ENCODE measurements around the gene SLC28A1. TPM values are rescaled to one million over a fixed set of nuclear protein-coding genes. Genes with fewer than 3 reads are reported as not detected.

SLC28A1 gene
- total RNA-seq, 2 experiments from 2014 or later, result not detected

DNA sequence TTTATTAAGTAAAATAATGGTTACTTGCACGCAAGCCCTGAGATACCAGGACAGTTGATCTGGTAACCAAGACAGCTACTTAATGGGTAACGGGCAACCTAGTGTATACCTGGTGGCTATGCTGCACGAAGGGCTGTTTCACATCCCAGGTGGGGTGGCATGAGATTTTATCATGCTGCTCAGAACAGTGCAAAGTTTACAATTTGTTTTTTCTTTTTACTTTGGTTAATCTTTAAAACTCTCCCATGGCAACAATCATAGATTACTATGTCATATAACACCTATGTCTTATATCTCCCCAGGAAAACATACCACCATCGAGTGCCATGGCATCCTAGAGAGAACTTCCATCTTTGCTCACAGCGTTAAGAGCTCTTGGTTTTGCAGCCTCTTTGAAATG is 32.2 kb upstream of the SLC28A1 start:
- H3K4me3 Mint-ChIP-seq, result no peak overlapping the region
- H3K9me3 Mint-ChIP-seq, result peaks cover 5% of the 10 kb centered on the region
- H3K4me1 Mint-ChIP-seq, result no peaks in the 10 kb centered on the region
- ChIA-PET CTCF (interaction anchor here (1.1 kb wide), 1 partner anchor 15 kb away, joined by 3 read pairs; no protein-coding TSS in a partner anchor), POLR2A (no interaction called here)
- H3K27me3 Mint-ChIP-seq, result peaks cover 5% of the 10 kb centered on the region
- no peak for DNase-seq
- no peak overlapping the region for H3K27ac Mint-ChIP-seq
- peaks cover 1% of the 10 kb centered on the region for H3K36me3 Mint-ChIP-seq (ENCODE audit: low read depth)

DNA sequence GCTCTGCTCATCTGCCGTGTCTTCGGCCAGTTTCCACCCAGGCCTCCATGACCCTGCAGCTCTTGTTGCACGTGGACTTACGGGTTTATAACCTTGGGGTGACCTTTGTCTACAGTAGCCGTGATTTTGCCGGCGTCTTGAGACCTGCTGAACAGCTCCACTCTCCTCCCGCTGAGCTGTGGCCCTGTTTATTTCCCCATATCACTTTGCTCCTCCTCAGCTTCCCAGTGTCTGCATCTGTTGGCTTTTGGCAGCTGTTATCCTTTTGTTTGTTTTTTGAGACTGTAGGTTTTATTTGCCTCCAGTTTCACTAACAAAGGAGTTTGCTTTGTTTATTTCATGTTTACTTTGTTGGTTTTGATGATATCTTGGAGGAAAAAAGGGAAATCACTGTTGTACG is 29.3 kb upstream of the SLC28A1 start:
- ChIA-PET POLR2A (no interaction called here), CTCF (interaction anchor here (1.4 kb wide), 1 partner anchor 11 kb away, joined by 3 read pairs; no protein-coding TSS in a partner anchor)
- no peaks in the 10 kb centered on the region for H3K9me3 Mint-ChIP-seq
- DNase-seq, result no peak
- no peak overlapping the region for H3K4me3 Mint-ChIP-seq
- H3K4me1 Mint-ChIP-seq, result no peaks in the 10 kb centered on the region
- H3K27me3 Mint-ChIP-seq, result no peaks in the 10 kb centered on the region
- no peaks in the 10 kb centered on the region for H3K36me3 Mint-ChIP-seq (ENCODE audit: low read depth)
- no peak overlapping the region for H3K27ac Mint-ChIP-seq

DNA sequence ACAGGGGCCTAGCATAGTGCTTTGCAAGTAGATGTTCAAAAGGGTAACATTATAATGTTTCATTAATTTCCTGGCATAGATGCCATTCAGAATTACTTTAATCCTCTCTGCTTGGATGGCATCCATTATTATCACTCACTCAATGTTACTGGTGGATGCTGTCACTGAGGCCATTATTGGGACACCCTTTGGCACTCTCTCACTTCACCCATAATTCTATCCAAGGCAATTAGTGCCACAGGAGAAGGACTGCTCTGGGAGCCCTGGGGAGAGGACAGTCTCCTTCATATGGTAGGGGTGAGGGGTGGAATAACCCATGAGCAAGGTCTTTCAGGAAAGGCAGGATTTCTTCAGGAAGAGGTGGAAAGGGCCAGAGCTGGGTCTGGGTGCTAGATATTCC is 28.7 kb upstream of the SLC28A1 start:
- Mint-ChIP-seq H3K4me1 (no peaks in the 10 kb centered on the region), H3K27me3 (no peaks in the 10 kb centered on the region), H3K27ac (no peak overlapping the region), H3K4me3 (no peak overlapping the region), H3K36me3 (ENCODE audit: low read depth) (no peaks in the 10 kb centered on the region), H3K9me3 (no peaks in the 10 kb centered on the region)
- DNase-seq, result no peak
- ChIA-PET CTCF (interaction anchor here (1.4 kb wide), 1 partner anchor 12 kb away, joined by 3 read pairs; no protein-coding TSS in a partner anchor), POLR2A (no interaction called here)

DNA sequence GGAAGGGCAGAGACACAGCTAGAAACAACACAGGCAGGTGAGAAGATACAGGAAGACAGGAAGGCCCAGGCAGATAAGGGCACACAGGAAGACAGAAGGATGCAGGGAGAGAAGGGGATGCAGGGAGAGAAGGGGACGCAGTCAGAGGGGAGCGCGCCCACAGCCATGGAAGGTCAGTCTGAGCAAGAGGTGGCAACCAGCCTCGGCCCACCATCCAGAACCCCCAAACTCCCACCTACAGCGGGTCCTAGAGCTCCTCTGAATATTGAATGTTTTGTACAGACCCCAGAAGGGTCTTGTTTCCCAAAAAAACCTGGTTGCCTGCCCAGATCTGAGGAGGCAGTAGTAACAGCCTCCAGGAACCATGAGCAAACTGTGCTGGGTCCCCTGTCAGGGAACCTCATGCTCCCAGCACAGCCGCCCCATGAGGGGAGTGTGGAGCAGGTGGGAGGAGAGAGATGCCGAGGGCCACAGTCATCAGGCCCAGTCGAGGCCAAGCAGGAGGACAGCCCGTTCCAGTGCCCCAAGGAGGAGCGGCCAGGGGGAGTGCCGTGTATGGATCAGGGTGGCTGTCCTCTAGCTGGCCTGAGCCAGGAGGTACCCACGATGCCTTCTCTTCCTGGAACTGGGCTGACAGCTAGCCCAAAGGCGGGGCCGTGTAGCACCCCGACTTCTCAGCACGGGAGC is 27.6 kb upstream of the SLC28A1 start:
- CTCF ChIA-PET, result no interaction called here

DNA sequence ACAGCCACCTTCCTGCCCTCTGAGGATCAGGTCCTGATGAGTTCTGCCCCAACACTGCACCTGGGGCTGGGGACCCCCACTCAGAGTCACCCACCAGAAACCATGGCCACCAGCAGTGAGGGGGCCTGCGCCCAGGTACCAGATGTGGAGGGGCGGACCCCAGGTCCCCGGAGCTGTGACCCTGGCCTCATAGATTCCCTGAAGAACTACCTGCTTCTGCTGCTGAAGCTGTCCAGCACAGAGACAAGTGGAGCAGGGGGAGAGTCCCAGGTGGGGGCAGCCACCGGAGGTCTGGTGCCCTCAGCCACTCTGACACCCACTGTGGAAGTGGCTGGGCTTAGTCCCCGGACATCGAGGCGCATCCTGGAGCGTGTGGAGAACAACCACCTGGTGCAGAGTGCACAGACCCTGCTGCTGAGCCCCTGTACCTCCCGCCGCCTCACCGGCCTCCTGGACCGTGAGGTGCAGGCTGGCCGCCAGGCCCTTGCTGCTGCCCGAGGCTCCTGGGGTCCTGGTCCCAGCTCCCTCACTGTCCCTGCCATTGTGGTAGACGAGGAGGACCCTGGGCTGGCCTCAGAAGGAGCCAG is 27.0 kb upstream of the SLC28A1 start:
- no peaks in the 10 kb centered on the region for H3K4me1 Mint-ChIP-seq
- ChIA-PET POLR2A (no interaction called here), CTCF (no interaction called here)
- no peaks in the 10 kb centered on the region for H3K36me3 Mint-ChIP-seq (ENCODE audit: low read depth)
- H3K9me3 Mint-ChIP-seq, result no peaks in the 10 kb centered on the region
- no peaks in the 10 kb centered on the region for H3K27me3 Mint-ChIP-seq
- DNase-seq, result no peak
- H3K27ac Mint-ChIP-seq, result no peak overlapping the region
- no peak overlapping the region for H3K4me3 Mint-ChIP-seq

More for the DNA sequence above, 27.6 kb upstream of the SLC28A1 start:
- Mint-ChIP-seq H3K4me1 (no peaks in the 10 kb centered on the region), H3K27me3 (no peaks in the 10 kb centered on the region), H3K27ac (no peak overlapping the region), H3K4me3 (no peak overlapping the region), H3K9me3 (no peaks in the 10 kb centered on the region), H3K36me3 (ENCODE audit: low read depth) (no peaks in the 10 kb centered on the region)
- DNase-seq, result no peak
- POLR2A ChIA-PET, result no interaction called here

DNA sequence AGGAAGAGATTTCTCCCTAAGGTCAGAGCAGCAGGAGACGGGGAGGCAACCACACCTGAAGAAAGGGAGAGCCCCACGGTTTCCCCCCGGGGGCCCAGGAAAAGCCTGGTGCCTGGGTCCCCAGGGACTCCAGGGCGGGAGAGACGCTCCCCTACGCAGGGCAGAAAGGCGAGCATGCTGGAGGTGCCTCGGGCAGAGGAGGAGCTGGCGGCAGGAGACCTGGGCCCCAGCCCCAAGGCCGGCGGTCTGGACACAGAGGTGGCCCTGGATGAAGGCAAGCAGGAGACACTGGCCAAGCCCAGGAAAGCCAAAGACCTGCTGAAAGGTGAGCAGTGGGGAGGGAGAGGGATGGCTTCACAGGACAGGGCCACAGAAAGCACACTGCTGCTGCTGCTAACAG is 26.2 kb upstream of the SLC28A1 start:
- ChIA-PET POLR2A (no interaction called here), CTCF (no interaction called here)
- Mint-ChIP-seq H3K27ac (no peak overlapping the region), H3K4me3 (no peak overlapping the region), H3K36me3 (ENCODE audit: low read depth) (no peaks in the 10 kb centered on the region), H3K4me1 (no peaks in the 10 kb centered on the region), H3K9me3 (no peaks in the 10 kb centered on the region), H3K27me3 (no peaks in the 10 kb centered on the region)
- DNase-seq, result no peak

DNA sequence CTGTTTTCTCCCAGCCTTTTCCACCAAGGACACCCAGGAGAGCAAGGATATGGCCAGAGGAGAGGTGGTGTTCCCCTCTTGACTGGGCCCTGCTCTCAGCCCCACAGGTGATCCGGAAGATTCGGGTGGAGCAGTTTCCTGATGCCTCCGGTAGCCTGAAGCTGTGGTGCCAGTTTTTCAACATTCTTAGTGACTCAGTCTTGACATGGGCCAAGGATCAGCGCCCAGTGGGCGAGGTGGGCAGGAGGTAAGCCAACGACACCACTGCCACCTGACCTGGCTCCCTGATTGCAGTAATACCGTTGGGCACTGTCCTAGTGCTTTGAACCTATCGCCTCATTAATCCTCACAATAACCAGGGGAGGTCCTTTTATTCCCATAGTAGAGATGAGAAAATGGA is 25.3 kb upstream of the SLC28A1 start:
- Mint-ChIP-seq H3K4me3 (no peak overlapping the region), H3K27me3 (no peaks in the 10 kb centered on the region), H3K4me1 (no peaks in the 10 kb centered on the region), H3K27ac (no peak overlapping the region), H3K36me3 (ENCODE audit: low read depth) (no peaks in the 10 kb centered on the region), H3K9me3 (no peaks in the 10 kb centered on the region)
- CTCF ChIA-PET, result no interaction called here
- DNase-seq, result no peak
- POLR2A ChIA-PET, result no interaction called here

DNA sequence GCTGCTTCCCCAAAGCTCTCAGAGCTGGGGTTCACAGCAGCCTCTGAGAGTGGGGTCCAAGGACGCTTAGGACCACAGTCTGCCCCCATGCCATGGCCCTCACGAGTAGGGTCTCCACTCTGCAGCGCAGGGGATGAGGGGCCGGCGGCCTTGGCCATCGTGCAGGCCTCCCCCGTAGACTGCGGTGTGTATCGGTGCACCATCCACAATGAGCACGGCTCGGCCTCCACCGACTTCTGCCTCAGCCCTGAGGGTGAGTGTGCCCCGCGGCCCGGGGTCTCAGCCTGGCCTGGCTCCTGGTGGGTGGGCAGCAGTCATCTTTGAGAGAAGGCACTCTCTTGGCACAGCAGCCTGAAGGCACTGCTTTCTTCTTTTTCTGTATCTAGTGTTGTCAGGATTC is 24.8 kb upstream of the SLC28A1 start:
- H3K4me1 Mint-ChIP-seq, result no peaks in the 10 kb centered on the region
- no peaks in the 10 kb centered on the region for H3K9me3 Mint-ChIP-seq
- ChIA-PET CTCF (no interaction called here), POLR2A (no interaction called here)
- no peaks in the 10 kb centered on the region for H3K36me3 Mint-ChIP-seq (ENCODE audit: low read depth)
- no peak overlapping the region for H3K4me3 Mint-ChIP-seq
- no peak for DNase-seq
- no peak overlapping the region for H3K27ac Mint-ChIP-seq
- no peaks in the 10 kb centered on the region for H3K27me3 Mint-ChIP-seq

DNA sequence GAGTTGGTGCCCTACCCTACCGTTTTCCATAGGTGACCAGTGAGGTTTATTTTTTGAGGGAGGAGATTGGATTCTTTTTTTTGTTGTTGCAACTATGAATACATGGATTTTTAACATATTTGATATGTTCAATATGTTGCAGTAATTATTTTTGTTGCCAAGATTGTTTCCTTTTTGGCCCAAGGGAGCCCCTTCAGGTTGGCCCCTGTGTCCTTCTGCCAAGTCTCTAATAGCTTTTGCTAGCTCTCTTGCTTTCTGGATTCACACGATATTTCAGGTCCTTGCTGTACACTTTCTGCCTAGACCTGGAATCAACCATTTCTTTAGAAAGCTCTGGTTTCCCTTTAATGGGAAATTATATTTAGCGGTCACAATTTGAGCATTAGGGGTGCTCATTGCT is 22.7 kb upstream of the SLC28A1 start:
- H3K4me1 Mint-ChIP-seq, result no peaks in the 10 kb centered on the region
- ChIA-PET POLR2A (no interaction called here), CTCF (no interaction called here)
- no peaks in the 10 kb centered on the region for H3K36me3 Mint-ChIP-seq (ENCODE audit: low read depth)
- DNase-seq, result no peak
- no peaks in the 10 kb centered on the region for H3K27me3 Mint-ChIP-seq
- no peak overlapping the region for H3K27ac Mint-ChIP-seq
- no peak overlapping the region for H3K4me3 Mint-ChIP-seq
- H3K9me3 Mint-ChIP-seq, result no peaks in the 10 kb centered on the region

DNA sequence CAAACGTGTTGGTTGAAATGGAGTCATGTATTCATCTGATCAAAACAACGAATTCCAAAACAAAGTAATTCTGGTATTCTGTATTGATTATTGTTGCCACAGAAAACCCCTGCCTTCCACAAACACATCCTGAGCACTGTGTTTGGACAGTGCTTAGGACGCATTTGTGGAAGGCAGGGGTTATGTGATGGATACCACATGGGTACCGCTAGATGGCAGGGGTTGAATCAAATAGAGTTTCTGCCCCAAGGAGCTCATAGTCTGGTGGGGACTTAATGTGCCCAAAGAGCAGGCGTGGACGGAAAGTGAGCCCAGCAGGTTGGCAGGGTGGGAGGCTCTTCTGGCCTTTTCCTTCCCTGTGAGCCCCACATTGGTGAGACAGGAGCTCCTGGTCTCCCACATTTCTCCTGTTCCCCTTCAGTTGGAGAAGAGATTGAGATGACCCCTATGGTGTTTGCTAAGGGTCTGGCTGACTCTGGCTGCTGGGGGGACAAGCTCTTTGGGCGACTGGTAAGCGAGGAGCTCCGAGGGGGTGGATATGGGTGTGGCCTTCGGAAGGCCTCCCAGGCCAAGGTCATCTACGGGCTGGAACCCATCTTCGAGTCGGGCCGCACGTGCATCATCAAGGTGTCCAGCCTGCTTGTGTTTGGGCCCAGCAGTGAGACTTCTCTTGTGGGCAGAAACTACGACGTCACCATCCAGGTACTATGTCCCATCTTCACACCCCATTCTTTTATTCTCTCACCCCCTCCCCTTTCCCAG is 22.1 kb upstream of the SLC28A1 start:
- Mint-ChIP-seq H3K27me3 (no peaks in the 10 kb centered on the region), H3K27ac (no peak overlapping the region), H3K4me1 (no peaks in the 10 kb centered on the region), H3K36me3 (ENCODE audit: low read depth) (no peaks in the 10 kb centered on the region), H3K4me3 (no peak overlapping the region), H3K9me3 (no peaks in the 10 kb centered on the region)
- ChIA-PET POLR2A (no interaction called here), CTCF (no interaction called here)
- DNase-seq, result no peak

DNA sequence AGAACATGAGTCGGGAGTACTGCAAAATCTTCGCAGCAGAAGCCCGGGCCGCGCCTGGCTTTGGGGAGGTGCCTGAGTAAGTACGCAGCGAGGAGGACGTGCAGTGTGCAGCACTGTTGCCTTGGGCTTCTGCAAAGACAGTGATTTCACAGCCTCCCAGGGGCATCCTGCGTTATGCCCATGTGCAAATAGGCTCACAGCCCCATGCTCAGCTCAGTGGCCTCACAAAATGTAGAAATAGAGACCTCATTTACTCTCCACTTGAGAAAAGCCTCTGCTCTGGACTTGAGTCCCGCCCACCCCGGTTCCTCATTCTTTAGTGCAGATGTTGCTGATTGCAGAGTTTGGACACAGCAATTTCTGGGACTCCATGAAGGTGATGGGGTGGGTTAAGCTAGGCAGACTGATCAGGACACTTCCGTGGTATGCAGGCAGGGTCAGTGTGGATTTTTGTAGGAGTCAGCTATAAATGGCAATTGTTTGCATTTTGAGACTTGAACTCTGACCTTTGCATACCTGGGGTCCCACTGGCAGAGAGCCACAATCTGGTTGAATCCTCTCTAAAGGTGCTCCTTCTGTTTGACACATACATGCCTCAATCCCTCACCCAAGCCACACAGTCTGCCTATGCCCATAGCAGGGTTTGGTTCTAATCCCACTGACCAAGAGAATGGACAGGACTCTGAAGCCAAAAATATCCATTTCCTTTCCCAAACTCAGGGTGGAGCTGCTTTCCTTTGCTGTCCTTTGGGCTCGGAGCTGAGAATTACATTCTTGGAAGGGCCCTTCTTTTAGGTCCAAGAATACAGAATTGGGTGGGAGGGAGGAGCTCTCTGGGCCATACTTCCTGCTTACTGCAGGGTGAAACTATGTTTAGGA is 20.7 kb upstream of the SLC28A1 start:
- DNase-seq, result no peak
- Mint-ChIP-seq H3K36me3 (ENCODE audit: low read depth) (no peaks in the 10 kb centered on the region), H3K27ac (no peak overlapping the region), H3K4me3 (no peak overlapping the region), H3K9me3 (no peaks in the 10 kb centered on the region), H3K27me3 (no peaks in the 10 kb centered on the region), H3K4me1 (no peaks in the 10 kb centered on the region)
- ChIA-PET POLR2A (no interaction called here), CTCF (interaction anchor here (1.5 kb wide), 1 partner anchor 48 kb away, joined by 3 read pairs; no protein-coding TSS in a partner anchor)

DNA sequence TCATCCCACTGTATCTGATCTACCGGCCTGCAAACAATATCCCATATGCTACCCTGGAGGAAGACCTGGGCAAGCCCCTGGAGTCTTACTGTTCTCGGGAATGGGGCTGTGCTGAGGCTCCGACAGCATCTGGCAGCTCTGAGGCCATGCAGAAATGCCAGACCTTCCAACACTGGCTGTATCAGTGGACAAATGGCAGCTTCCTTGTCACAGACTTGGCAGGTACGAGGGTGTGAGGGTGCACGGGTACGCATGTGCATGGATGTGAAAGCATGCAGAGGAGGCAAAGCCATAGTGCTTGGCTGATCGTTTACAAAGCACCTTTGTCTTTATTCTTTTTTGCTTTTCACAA is 20.0 kb upstream of the SLC28A1 start:
- DNase-seq, result no peak
- ChIA-PET CTCF (interaction anchor here (0.5 to 1.5 kb wide), 4 partner anchors 17 to 743 kb away, joined by 3 to 5 read pairs (median 4); no protein-coding TSS in a partner anchor), POLR2A (no interaction called here)
- Mint-ChIP-seq H3K27ac (no peak overlapping the region), H3K4me1 (no peaks in the 10 kb centered on the region), H3K9me3 (no peaks in the 10 kb centered on the region), H3K36me3 (ENCODE audit: low read depth) (no peaks in the 10 kb centered on the region), H3K27me3 (no peaks in the 10 kb centered on the region), H3K4me3 (no peak overlapping the region)

DNA sequence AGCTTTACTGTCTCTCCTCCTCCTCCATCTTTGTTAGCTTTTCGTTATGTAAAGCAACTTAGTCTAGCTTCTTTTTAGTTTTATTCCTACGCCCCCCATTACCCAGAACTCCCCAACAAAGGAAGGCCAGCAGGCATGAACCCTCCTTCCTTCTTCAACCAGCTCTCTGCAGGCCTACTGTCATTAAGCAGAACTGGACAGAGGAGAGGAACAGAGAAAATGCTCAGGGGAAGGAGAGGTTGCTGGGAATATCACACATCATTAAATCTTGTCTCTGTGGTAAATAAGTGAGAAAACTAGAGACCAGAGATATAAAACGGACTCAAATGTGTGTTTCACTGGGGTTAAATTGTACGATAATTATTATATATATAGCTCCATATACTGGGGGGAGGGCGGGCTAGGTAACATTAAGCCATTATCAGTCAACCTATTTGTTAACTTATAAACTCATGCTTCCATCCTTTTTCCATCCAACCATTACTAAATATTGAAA is 19.3 kb upstream of the SLC28A1 start:
- no peaks in the 10 kb centered on the region for H3K4me1 Mint-ChIP-seq
- ChIA-PET POLR2A (no interaction called here), CTCF (interaction anchor here (0.5 to 1.9 kb wide), 6 partner anchors 11 to 744 kb away, joined by 3 to 7 read pairs (median 4); no protein-coding TSS in a partner anchor)
- no peaks in the 10 kb centered on the region for H3K27me3 Mint-ChIP-seq
- H3K36me3 Mint-ChIP-seq (ENCODE audit: low read depth), result no peaks in the 10 kb centered on the region
- no peak for DNase-seq
- H3K27ac Mint-ChIP-seq, result no peak overlapping the region
- no peak overlapping the region for H3K4me3 Mint-ChIP-seq
- H3K9me3 Mint-ChIP-seq, result no peaks in the 10 kb centered on the region

Measured in activated CD4-positive, alpha-beta T cell treated with anti-CD3 and anti-CD28 coated beads, Interleukin-2, amount 10 ng/mL, durations not matched to agents 7 days and 5 days (primary cell).